GM23338 (cell line): Measurements from ENCODE around the gene CPNE8. TPM values are rescaled to one million over a fixed set of nuclear protein-coding genes. Genes with fewer than 3 reads are reported as not detected.
A peak's percentile ranks its signal among the peaks of the same experiment; 100 is the strongest.

Experiments used
- ATAC-seq: fragments of 200-7000 bp; cut with Tn5 transposase; 3 replicates; pipeline ENCODE4 v1.9.1; 2020
- DNase-seq: peaks from one replicate; pipeline ENCODE4 v3.0.0-alpha.2; 2015; ENCODE audit warnings: low spot score
- H2AFZ ChIP-seq: fragments of 200-600 bp; sonication (generic); 2 replicates; pipeline ENCODE4 v1.8.0; 2016; ENCODE audit warnings: antibody characterized with exemption, mild to moderate bottlenecking, moderate library complexity
- H3F3A ChIP-seq: fragments of 200-600 bp; sonication (generic); replicated peaks from 2 replicates; pipeline ENCODE4 v1.8.0; 2017; ENCODE audit warnings: antibody characterized with exemption, mixed run types, low read depth
- H3K27ac ChIP-seq: fragments of 200-600 bp; sonication (generic); 2 replicates; pipeline ENCODE4 v1.6.1; 2016; ENCODE audit warnings: low read depth
- H3K27me3 ChIP-seq: fragments of 200-600 bp; sonication (generic); 2 replicates; pipeline ENCODE4 v1.8.0; 2016; ENCODE audit warnings: mild to moderate bottlenecking, mixed run types, moderate library complexity; ENCODE audit not compliant: insufficient read depth
- H3K36me3 ChIP-seq: fragments of 200-600 bp; sonication (generic); 2 replicates; pipeline ENCODE4 v1.8.0; 2016; ENCODE audit warnings: mild to moderate bottlenecking; ENCODE audit not compliant: insufficient read depth
- H3K4me1 ChIP-seq: fragments of 200-600 bp; sonication (generic); 2 replicates; pipeline ENCODE4 v1.8.0; 2016; ENCODE audit warnings: mild to moderate bottlenecking, moderate library complexity; ENCODE audit not compliant: insufficient read depth
- H3K4me2 ChIP-seq: fragments of 200-600 bp; sonication (generic); 2 replicates; pipeline ENCODE4 v1.7.1; 2017; ENCODE audit warnings: mixed run types
- H3K4me3 ChIP-seq: fragments of 200-600 bp; sonication (generic); 2 replicates; pipeline ENCODE4 v1.6.1; 2016; ENCODE audit warnings: mixed run types
- H3K79me2 ChIP-seq: fragments of 200-600 bp; sonication (generic); replicated peaks from 2 replicates; pipeline ENCODE4 v1.8.0; 2017; ENCODE audit warnings: mild to moderate bottlenecking; ENCODE audit not compliant: insufficient read depth
- H3K9me2 ChIP-seq: fragments of 200-600 bp; sonication (generic); 2 replicates; pipeline ENCODE4 v1.8.0; 2017; ENCODE audit not compliant: insufficient read depth
- H4K20me1 ChIP-seq: fragments of 200-600 bp; sonication (generic); replicated peaks from 2 replicates; pipeline ENCODE4 v1.8.0; 2017; ENCODE audit warnings: mild to moderate bottlenecking; ENCODE audit not compliant: insufficient read depth
- H3K27ac Mint-ChIP-seq: 2 replicates; pipeline ENCODE4 v1.8.0; 2020; ENCODE audit warnings: inconsistent platforms, mild to moderate bottlenecking, moderate library complexity, mixed read lengths
- H3K27me3 Mint-ChIP-seq: 3 replicates; pipeline ENCODE4 v1.8.0; 2022; ENCODE audit warnings: low read depth, mild to moderate bottlenecking, moderate library complexity, mixed read lengths, inconsistent platforms; ENCODE audit not compliant: insufficient read depth, poor library complexity
- H3K36me3 Mint-ChIP-seq: 3 replicates; pipeline ENCODE4 v1.8.0; 2021; ENCODE audit warnings: low read depth, mild to moderate bottlenecking, inconsistent platforms, moderate library complexity, mixed read lengths
- H3K4me1 Mint-ChIP-seq: 3 replicates; pipeline ENCODE4 v1.8.0; 2020; ENCODE audit warnings: mild to moderate bottlenecking, inconsistent platforms, mixed read lengths
- H3K4me3 Mint-ChIP-seq: 3 replicates; pipeline ENCODE4 v1.8.0; 2021; ENCODE audit warnings: moderate library complexity, mild to moderate bottlenecking, inconsistent platforms, mixed read lengths
- H3K9me3 Mint-ChIP-seq: 3 replicates; pipeline ENCODE4 v1.8.0; 2020; ENCODE audit warnings: moderate library complexity, mild to moderate bottlenecking, inconsistent platforms, mixed read lengths
- CREB1 ChIP-seq: fragments of 250-450 bp; sonication (Bioruptor Pico); IDR thresholded peaks from 2 replicates; pipeline ENCODE4 v1.5.0; 2020; ENCODE audit warnings: low read depth, mild to moderate bottlenecking, moderate library complexity
- JUNB ChIP-seq: IDR thresholded peaks from one replicate; pipeline ENCODE4 v1.6.1; 2016; ENCODE audit warnings: antibody characterized with exemption; ENCODE audit not compliant: unreplicated experiment
- POLR2AphosphoS5 ChIP-seq: IDR thresholded peaks from 2 replicates; pipeline ENCODE4 v1.6.1; 2016; ENCODE audit warnings: antibody characterized with exemption, low read depth
- REST ChIP-seq: IDR thresholded peaks from one replicate; pipeline ENCODE4 v1.6.1; 2018; ENCODE audit warnings: antibody characterized with exemption; ENCODE audit not compliant: unreplicated experiment
- ZNF114 ChIP-seq: fragments of 250-450 bp; sonication (Bioruptor Pico); IDR thresholded peaks from 2 replicates; pipeline ENCODE4 v1.5.0; 2020; ENCODE audit warnings: mild to moderate bottlenecking, moderate library complexity
- ZNF331 ChIP-seq: fragments of 250-450 bp; sonication (Bioruptor Pico); IDR thresholded peaks from 2 replicates; pipeline ENCODE4 v1.5.0; 2020; ENCODE audit warnings: low read depth, mild to moderate bottlenecking, moderate library complexity
- polyA plus RNA-seq: library from polyadenylated mRNA; unstranded; fragments of >200 nt; fragmentation: Nextera tagmentation; extraction: Ambion mirVana; gene quantifications from 2 replicates; pipeline ENCODE4 v1.2.1, GENCODE V29; 2016
- total RNA-seq: library from RNA; depleted of rRNA; stranded (reverse); fragments of >200 nt; shearing (Covaris generic); gene quantifications from 2 replicates; pipeline ENCODE4 v1.2.3, GENCODE V29; 2014
- TF ChIP-seq, protein P1 (sequence below): fragments of 250-450 bp; sonication (Bioruptor Pico); IDR thresholded peaks from 2 replicates; pipeline ENCODE4 v1.5.0; 2020; ENCODE audit warnings: mild to moderate bottlenecking, moderate library complexity
- TF ChIP-seq, protein P2 (sequence below), 2 experiments: fragments of 200-600 bp in 1 of 2; sonication (generic) in 1 of 2; conservative IDR thresholded peaks; 2 replicates each; pipeline versions ENCODE4 v1.5.1 to v1.6.1; 2016 to 2017; ENCODE audit warnings: antibody characterized with exemption in 2 of 2, low read depth in 2 of 2, mild to moderate bottlenecking in 2 of 2, moderate library complexity in 1 of 2

Gene CPNE8
- total and polyA plus RNA-seq, 2 experiments from 2014 or later = 8.7 to 10.1 TPM

GRCh38 chr12:38903596-38903995, 1.8 kb downstream of the CPNE8 start:
- Mint-ChIP-seq H3K9me3 (peaks cover 3% of the 10 kb centered on the region; the same call in 1 of the 3 replicates), H3K4me3 (peak overlapping the region; percentile 94; the same call in 2 of the 3 replicates), H3K4me1 (peaks cover 20% of the 10 kb centered on the region), H3K27ac (no peak overlapping the region), H3K36me3 (no peaks in the 10 kb centered on the region; the same call in 2 of the 3 replicates), H3K27me3 (peaks cover 22% of the 10 kb centered on the region)
- no peaks in the 10 kb centered on the region for H3K36me3 ChIP-seq
- no peaks in the 10 kb centered on the region for H4K20me1 ChIP-seq
- no peaks in the 10 kb centered on the region for H3F3A ChIP-seq
- H3K27ac ChIP-seq = peak overlapping the region; percentile 51; the same call in 1 of the 2 replicates
- peaks cover 7% of the 10 kb centered on the region; the same call in 1 of the 2 replicates for H3K27me3 ChIP-seq
- H3K4me2 ChIP-seq = peak overlapping the region; percentile 93; the same call in 1 of the 2 replicates
- H3K4me1 ChIP-seq = peaks cover 28% of the 10 kb centered on the region
- H3K9me2 ChIP-seq = no peaks in the 10 kb centered on the region
- DNase-seq = no peak
- H2AFZ ChIP-seq = no peak overlapping the region
- TF ChIP-seq POLR2AphosphoS5 = no peak
- TF ChIP-seq JUNB = no peak
- TF ChIP-seq, protein P1, sequence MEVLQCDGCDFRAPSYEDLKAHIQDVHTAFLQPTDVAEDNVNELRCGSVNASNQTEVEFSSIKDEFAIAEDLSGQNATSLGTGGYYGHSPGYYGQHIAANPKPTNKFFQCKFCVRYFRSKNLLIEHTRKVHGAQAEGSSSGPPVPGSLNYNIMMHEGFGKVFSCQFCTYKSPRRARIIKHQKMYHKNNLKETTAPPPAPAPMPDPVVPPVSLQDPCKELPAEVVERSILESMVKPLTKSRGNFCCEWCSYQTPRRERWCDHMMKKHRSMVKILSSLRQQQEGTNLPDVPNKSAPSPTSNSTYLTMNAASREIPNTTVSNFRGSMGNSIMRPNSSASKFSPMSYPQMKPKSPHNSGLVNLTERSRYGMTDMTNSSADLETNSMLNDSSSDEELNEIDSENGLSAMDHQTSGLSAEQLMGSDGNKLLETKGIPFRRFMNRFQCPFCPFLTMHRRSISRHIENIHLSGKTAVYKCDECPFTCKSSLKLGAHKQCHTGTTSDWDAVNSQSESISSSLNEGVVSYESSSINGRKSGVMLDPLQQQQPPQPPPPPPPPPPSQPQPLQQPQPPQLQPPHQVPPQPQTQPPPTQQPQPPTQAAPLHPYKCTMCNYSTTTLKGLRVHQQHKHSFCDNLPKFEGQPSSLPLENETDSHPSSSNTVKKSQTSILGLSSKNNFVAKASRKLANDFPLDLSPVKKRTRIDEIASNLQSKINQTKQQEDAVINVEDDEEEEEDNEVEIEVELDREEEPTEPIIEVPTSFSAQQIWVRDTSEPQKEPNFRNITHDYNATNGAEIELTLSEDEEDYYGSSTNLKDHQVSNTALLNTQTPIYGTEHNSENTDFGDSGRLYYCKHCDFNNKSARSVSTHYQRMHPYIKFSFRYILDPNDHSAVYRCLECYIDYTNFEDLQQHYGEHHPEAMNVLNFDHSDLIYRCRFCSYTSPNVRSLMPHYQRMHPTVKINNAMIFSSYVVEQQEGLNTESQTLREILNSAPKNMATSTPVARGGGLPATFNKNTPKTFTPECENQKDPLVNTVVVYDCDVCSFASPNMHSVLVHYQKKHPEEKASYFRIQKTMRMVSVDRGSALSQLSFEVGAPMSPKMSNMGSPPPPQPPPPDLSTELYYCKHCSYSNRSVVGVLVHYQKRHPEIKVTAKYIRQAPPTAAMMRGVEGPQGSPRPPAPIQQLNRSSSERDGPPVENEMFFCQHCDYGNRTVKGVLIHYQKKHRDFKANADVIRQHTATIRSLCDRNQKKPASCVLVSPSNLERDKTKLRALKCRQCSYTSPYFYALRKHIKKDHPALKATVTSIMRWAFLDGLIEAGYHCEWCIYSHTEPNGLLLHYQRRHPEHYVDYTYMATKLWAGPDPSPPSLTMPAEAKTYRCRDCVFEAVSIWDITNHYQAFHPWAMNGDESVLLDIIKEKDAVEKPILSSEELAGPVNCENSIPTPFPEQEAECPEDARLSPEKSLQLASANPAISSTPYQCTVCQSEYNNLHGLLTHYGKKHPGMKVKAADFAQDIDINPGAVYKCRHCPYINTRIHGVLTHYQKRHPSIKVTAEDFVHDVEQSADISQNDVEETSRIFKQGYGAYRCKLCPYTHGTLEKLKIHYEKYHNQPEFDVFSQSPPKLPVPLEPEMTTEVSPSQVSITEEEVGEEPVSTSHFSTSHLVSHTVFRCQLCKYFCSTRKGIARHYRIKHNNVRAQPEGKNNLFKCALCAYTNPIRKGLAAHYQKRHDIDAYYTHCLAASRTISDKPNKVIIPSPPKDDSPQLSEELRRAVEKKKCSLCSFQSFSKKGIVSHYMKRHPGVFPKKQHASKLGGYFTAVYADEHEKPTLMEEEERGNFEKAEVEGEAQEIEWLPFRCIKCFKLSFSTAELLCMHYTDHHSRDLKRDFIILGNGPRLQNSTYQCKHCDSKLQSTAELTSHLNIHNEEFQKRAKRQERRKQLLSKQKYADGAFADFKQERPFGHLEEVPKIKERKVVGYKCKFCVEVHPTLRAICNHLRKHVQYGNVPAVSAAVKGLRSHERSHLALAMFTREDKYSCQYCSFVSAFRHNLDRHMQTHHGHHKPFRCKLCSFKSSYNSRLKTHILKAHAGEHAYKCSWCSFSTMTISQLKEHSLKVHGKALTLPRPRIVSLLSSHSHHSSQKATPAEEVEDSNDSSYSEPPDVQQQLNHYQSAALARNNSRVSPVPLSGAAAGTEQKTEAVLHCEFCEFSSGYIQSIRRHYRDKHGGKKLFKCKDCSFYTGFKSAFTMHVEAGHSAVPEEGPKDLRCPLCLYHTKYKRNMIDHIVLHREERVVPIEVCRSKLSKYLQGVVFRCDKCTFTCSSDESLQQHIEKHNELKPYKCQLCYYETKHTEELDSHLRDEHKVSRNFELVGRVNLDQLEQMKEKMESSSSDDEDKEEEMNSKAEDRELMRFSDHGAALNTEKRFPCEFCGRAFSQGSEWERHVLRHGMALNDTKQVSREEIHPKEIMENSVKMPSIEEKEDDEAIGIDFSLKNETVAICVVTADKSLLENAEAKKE (CRISPR knock-in tag) = no peak
- TF ChIP-seq ZNF331 = no peak
- H3K79me2 ChIP-seq = peaks cover 26% of the 10 kb centered on the region
- ATAC-seq = no peak
- H3K4me3 ChIP-seq = peak overlapping the region; percentile 85; the same call in 1 of the 2 replicates

- Mint-ChIP-seq H3K36me3 (no peaks in the 10 kb centered on the region; the same call in 2 of the 3 replicates), H3K4me3 (peak overlapping the region; percentile 17; the same call in 1 of the 3 replicates), H3K9me3 (0 out of 3 replicates have a peak, but pooled peaks cover 3% of the 10 kb centered on the region), H3K27ac (peak overlapping the region; percentile 86), H3K27me3 (peaks cover 3% of the 10 kb centered on the region), H3K4me1 (peaks cover 19% of the 10 kb centered on the region)
- Histone ChIP-seq H3K9me2 (no peaks in the 10 kb centered on the region), H3K4me3 (no peak overlapping the region), H3K27ac (peak overlapping the region; percentile 78), H3K79me2 (peaks cover 26% of the 10 kb centered on the region), H3K27me3 (no peaks in the 10 kb centered on the region), H3F3A (no peaks in the 10 kb centered on the region), H2AFZ (no peak overlapping the region), H4K20me1 (no peaks in the 10 kb centered on the region), H3K36me3 (no peaks in the 10 kb centered on the region), H3K4me1 (peaks cover 21% of the 10 kb centered on the region), H3K4me2 (peak overlapping the region; percentile 8; the same call in 1 of the 2 replicates)
- peak; percentile 98 for ATAC-seq
- peak; percentile 88 for DNase-seq
- no peak for TF ChIP-seq ZNF114 (CRISPR knock-in tag)
- no peak for TF ChIP-seq CREB1 (CRISPR knock-in tag)
- no peak for TF ChIP-seq REST
- TF ChIP-seq, protein P2, sequence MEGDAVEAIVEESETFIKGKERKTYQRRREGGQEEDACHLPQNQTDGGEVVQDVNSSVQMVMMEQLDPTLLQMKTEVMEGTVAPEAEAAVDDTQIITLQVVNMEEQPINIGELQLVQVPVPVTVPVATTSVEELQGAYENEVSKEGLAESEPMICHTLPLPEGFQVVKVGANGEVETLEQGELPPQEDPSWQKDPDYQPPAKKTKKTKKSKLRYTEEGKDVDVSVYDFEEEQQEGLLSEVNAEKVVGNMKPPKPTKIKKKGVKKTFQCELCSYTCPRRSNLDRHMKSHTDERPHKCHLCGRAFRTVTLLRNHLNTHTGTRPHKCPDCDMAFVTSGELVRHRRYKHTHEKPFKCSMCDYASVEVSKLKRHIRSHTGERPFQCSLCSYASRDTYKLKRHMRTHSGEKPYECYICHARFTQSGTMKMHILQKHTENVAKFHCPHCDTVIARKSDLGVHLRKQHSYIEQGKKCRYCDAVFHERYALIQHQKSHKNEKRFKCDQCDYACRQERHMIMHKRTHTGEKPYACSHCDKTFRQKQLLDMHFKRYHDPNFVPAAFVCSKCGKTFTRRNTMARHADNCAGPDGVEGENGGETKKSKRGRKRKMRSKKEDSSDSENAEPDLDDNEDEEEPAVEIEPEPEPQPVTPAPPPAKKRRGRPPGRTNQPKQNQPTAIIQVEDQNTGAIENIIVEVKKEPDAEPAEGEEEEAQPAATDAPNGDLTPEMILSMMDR (conservative IDR thresholded peaks at IDR 0.05; ENCODE audit: low read depth in 2 of 2) = no peak
Measured at GRCh38 chr12:38898001-38898684, 7.2 kb downstream of the CPNE8 start.
